Stimulated activated CD8-positive, alpha-beta memory T cell treated with anti-CD3 and anti-CD28 coated beads, Interleukin-12 subunit alpha, Interleukin-12 subunit beta, amount 100 ng/mL, for 24 hours (primary cell): ENCODE data around the gene IL22.
"Not testable (repeated sequence)": the region's sequence is repeated elsewhere in the genome, so short reads cannot be mapped to it uniquely, and the experiment has no call there.

ENCODE experiments used
- DNase-seq: peaks from one replicate; pipeline ENCODE4 v3.0.0-alpha.2; 2020; ENCODE audit errors: extremely low read depth

Gene IL22

DNA sequence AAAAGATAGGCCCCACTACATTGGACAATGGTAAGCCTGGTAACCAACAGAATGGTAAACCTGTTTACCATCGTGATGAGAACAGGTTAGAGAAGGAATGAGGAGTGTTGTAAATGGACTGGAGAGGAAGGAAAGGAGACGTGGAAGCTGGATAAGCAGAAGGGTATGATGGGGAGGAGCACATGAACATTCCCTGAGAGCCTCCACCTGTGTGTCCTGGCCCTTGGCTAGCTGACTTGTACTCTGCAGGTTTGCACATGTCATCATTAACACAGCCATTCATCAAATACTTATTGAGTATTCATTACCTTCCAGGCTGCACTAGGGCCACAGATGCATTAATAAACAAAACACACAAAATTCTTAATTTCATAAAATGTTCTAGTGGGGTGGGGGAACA, 23.4 kb downstream of the IL22 start:
- no peak for DNase-seq

DNA sequence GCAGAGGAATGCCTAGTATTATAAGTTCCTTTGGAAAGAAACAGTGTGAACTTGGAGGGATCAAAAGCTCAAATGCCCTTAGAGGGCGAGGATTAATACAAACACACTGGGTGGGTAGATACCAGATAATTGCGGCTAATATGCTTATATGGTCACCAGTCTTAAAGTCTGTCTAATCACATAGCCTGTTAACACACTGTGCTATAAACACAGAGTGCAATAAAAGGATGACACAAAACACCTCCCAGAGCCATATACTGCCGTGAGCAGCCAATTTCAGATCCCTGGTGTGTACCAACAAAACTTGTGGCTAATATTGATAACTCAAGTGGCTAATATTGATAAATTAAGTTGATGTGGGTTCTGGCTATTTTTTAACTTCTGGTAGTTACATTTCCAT, 26.0 kb downstream of the IL22 start:
- DNase-seq, result no peak

DNA sequence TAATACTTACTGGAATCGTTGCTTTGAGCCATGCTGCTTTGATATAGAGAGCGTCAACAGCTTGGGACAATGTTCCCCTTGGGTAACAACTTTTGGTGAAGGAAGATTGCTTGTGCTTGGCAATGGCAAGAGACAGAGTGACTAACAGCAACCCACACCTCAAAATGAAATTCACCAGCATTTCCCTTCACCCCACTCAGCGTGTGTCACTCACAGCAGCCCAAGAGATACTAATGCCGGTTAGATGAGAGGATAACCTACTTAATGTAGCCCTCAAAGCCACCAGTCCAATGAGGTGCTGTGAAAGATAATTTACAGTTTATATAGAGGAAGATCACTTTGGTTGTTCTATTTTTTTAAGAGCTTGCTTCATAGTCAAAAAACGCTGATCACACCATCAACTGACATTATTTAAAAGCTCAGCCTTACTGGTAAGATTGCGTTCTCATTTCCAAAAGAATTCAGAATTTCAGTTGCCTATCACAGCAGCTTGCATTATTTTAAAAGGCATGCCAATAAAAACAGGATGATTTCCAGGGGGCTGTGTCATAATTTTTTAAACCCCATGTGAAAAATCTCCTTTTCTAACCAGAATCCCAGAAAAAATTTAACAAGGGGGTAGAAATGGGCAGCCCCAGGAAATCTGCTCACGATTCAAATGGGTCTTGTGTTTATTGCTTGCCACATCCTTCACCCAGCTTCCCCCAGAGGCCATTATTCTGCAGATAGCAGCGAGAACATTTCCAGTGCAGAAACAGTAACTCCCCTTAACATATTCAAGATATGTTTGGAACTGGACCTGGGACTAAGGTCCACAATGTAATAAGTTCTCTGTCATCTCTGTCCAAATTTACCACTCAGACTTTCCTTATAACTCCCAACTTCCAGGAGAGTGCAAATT, 27.6 kb downstream of the IL22 start, which contains the start of gene IL26:
IL26 (minus strand) TSS at position 235 of the 901 bp plus-strand sequence; CDS start at position 181, 54 bp downstream.
- DNase-seq, result no peak

DNA sequence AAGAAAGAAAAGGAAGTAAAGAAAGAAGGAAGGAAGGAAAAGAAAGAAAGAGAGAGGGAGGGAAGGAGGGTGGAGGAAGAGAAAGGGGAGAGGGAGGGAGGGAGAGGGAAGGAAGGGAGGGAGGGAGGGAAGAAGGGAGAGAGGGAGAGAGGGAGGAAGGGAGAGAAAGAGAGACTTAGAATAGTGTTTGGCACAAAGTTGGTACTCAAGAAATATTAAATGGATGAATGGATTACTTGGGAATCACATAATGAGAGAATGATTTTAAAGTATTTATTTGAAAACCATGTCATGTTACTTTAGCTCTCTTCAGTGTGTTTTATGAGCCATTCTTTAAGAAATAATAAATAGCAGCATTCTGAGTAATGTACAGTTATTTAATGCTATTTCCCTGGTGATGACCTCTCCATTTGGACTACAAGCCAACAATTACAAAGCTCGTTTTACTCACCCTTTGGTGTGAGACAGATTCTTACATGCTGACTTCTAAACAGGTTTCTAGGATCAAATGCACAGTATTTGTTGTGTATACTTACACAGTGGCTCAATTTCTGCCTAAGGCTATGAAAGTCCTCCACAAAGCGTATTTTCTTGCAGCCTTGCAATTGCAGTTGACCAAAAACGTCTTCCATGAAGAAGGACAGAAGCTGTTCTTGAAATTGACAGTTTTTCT, 28.7 kb downstream of the IL22 start:
- no peak for DNase-seq

DNA sequence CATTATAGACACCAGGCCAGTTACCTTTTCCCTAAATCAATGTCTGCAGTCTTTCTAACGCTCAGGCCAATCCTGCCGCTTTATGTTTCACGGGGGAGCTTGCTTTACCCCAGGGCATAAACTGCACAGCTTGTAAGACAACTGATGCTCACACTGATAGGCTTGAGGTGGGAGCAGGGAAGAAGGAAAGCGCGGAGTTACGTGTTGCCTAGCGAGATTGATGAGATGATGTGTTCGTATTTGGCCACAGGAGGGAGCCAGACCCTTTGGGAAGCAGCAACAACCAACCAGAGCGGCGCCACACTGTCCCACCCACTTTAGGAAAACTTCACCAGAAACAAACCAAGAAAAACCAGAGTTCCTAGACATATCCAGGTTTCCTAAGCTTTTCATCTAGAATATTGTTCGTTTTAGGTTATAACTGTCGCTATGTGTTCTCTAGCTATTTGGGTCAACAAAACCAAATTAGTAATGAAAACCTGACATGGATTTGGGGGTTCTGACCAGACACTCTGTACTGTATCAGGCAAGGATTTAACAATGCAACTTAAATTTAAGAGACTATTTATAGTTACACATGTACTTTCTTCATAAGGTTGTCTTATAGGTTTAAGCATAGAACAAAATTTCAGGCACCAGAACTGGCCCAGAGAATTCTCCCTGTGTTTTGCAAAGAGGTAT, 30.2 kb downstream of the IL22 start:
- peak; percentile 51 for DNase-seq

DNA sequence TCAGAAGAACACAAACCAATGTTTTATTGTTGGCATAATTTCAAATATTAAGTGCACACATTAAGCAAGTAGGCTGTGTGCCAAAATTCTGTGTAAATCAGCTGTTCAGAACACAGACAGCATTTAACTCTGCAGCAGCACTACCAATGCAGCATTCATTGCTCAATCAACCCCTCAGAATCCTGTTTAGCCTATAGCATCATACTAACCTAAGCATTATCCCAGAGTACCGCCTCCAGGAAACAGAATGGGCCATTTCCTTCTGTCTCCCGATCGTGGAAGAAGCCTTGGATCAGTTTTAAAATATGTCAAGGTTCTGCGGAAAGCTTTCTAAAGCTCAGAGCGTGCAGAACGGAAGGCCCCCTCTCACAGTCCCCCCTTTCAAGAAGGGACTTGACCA, 31.1 kb downstream of the IL22 start:
- DNase-seq, result no peak

DNA sequence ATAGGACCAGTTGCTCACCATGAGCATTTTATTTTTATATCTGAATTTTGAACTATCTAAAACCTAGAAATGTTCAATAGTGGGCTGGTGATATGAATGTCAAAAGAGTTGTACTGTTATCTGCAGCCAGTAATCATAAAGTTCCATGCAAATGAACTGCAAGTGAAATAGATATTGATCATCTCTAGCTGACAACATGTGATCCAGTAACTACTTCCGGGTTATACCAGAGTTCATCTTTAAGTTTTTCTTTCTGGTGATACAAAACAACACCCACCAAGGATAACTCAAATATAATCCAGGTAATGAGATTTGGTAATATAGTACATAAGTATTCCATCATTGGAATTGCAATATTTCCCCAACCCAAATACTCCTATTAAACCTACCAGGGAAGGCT, 31.9 kb downstream of the IL22 start:
- no peak for DNase-seq

DNA sequence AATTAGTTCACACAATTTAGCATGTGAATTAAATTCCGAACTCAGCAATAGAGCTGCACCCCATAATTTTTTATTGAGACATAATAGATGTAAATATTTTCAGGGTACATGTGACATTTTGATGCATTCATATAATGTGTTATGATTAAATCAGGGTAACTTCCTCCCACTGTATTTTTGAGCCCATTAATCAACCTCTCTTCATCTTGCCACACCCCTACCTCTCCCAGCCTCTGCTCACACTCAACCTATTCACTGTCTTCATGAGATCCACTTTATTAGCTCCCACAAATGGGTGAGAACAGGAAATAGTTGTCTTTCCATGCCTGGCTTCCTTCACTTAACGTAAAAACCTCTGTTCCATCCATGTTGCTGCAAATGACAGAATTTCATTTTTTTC, 42.5 kb downstream of the IL22 start:
- DNase-seq, result no peak

DNA sequence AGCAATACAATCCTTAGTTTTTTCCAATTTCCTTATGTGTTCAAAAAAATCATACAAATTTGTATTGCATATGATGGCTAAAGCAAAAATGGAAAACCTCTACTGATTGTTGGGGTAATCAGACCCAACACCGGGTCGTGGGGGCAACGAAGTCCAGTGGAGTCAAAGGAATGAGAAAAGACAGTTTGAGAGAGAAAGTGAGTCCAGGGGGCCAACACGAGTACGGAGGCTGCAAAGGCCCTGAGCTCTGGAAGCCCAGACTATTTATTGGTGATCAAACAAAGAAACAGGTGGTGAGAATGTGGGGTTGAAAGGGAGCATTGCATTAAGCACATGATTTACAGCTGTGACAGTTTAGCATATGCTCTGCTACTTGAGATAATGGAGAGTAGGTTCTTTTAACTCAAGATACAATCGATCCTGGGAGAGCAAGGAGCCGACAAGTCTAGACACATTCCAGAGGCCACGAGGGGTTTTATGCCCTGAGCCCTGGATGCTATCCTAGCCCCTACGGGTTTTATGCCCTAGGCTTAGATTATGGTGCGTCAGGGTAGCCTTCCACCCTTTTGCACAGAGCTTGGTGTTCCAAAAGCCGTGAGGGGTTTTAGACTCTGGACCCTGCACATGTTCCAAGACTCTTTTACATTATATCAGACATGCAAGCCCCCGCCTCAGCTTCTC, 44.2 kb downstream of the IL22 start:
- DNase-seq, result not testable (repeated sequence)

DNA sequence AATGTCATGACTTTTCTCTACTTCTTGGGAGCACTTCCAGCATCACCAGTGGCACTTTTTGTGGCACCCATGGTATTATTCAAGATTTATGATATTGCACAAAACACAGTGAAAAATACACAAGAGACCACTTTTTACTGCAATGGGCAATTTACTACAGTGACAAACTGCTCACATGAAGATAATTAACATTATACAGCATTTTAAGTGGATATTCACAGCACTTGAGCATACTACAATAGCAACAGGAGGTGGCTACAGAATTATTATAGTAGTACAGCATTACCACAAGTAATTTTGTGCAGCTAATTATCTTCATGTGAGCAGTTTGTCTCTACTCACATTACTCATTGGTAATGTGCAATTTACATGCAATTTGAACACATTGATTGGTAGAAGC, 46.1 kb downstream of the IL22 start:
- DNase-seq, result no peak

DNA sequence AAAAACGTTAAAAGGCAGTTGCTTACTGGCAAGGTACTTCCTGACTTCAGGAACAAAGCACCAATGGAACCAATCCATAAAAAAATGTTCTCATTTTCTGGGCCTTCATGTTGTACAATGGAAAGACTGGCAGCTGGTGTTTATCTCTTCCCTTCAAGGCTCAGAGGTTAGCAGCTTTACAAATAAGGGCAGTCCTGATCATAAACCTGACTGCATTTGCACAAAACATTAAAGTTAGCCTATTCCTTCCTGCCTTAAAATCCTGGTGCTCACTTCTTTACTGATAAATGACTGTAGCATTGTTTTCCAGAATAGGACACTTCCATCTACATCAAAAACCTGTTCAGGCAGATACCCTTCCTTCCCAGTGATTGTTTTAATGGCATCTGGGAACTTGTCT, 47.0 kb downstream of the IL22 start:
- DNase-seq, result no peak

DNA sequence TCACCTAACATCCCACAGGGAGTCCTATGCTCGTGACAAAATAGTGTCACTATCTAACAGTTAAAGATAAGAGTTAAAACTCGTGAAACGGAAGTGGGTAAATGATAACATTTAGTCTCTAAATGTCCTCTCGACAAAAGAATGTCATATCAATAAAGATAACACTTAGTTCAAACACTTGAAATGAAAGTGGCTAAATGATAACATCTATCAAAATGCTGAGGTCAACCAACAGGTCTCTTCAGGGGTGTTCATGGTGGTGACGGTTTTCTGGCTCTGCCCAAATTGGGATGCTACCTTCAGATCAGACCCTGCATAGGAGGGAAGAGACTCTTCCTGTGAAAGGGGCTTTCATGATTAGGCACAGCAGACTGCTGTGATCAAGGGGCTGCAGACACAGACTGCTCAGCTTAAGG, 49.9 kb downstream of the IL22 start:
- no peak for DNase-seq

DNA sequence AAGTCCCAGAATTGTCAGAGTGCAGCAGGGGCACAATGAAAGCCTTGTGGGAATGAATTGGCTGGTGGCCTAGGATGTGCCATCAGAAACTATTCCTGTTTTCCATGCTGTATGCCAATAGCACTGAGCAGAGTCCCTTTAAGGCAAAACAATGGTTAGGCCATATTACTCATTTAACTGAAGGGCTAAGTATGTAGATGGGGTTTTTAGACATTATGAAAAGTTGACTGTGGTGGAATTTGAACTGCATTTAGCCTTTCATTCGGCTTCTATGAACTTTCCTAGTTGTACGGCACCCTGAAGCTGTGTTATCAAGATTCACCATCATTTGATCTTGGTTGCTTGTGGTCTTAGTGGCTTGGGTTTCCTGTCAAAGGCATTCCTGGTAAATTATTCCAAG, 52.5 kb downstream of the IL22 start:
- no peak for DNase-seq

DNA sequence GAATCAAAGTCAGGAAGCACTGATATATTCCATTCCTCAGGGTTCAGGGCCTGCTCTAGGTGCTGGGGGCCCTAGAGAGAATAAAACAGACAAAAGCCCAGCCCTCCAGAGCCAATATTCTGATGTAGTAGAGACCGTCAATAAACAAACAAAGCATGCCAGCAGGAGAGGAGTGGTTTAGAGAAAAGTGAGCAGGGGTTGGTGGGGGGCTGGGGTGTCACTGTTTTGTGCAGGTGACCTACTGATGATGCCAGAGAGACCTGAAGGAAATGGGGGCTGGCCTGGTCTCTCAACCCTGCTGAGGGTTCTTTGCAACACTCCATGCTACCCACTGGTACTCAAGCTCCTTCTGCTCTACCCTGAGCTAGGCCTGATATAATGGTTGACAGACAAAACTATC, 54.3 kb downstream of the IL22 start:
- no peak for DNase-seq

DNA sequence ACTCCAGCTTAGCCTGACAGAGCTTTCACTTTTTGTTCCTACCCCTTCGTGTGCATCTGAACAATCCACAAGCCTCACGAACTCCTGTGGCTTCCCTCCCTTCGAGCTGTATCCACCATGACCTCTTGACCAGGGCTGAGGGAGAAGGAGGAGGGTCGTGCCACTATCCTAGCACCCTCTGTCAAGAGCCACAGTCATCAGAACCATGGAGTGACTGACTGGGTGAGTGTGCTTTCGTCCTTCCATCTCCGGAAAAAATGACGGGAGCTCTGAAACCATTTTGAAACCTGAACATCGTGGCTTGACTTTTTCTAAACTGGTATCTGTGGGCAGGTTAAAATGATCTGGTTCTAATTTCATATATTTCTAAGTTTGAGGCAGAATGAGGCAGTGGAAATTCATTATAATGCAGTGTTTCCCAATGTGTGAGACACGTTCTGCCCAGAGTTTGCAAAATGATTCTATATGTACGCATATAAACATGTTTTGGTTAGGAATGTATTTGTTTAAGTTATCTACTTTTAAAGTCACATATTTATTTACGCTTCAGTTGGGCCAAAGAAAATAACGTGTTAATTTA, 54.8 kb downstream of the IL22 start:
- DNase-seq, result no peak
